RWPE2 (cell line): ENCODE measurements around the gene RABGAP1L.

Source experiments
- ATAC-seq: fragments of 200-7000 bp; cut with Tn5 transposase; 3 replicates; pipeline ENCODE4 v1.9.1; 2021; ENCODE audit warnings: low read depth
- DNase-seq: peaks from one replicate; pipeline ENCODE4 v3.0.0-alpha.2; 2020; ENCODE audit warnings: low spot score
- H3K27ac ChIP-seq: fragments of 450-650 bp; 2 replicates; pipeline ENCODE4 v1.5.1; 2017; ENCODE audit warnings: mild to moderate bottlenecking; ENCODE audit not compliant: poor library complexity, severe bottlenecking
- H3K27me3 ChIP-seq: fragments of 250-450 bp; sonication (Bioruptor Pico); 2 replicates; pipeline ENCODE4 v1.5.1; 2021; ENCODE audit warnings: mild to moderate bottlenecking, moderate library complexity; ENCODE audit not compliant: insufficient read depth, poor library complexity, severe bottlenecking
- H3K36me3 ChIP-seq: fragments of 250-450 bp; sonication (Bioruptor Pico); 2 replicates; pipeline ENCODE4 v1.5.1; 2020; ENCODE audit warnings: low read depth, mild to moderate bottlenecking, moderate library complexity
- H3K4me1 ChIP-seq: fragments of 250-450 bp; sonication (Bioruptor Pico); 2 replicates; pipeline ENCODE4 v1.5.1; 2021; ENCODE audit warnings: mild to moderate bottlenecking, moderate library complexity; ENCODE audit not compliant: insufficient read depth, poor library complexity, severe bottlenecking
- H3K4me3 ChIP-seq: fragments of 250-450 bp; sonication (Bioruptor Pico); 2 replicates; pipeline ENCODE4 v1.5.1; 2021; ENCODE audit warnings: mild to moderate bottlenecking, moderate library complexity; ENCODE audit not compliant: severe bottlenecking
- H3K9me3 ChIP-seq: fragments of 250-450 bp; sonication (Bioruptor Pico); 2 replicates; pipeline ENCODE4 v1.5.1; 2021; ENCODE audit warnings: mild to moderate bottlenecking, moderate library complexity; ENCODE audit not compliant: severe bottlenecking
- TF ChIP-seq, protein P1 (sequence below): fragments of 450-650 bp; IDR thresholded peaks from one replicate; pipeline ENCODE4 v1.5.1; 2017; ENCODE audit warnings: mild to moderate bottlenecking, moderate library complexity; ENCODE audit not compliant: poor library complexity, severe bottlenecking

RABGAP1L gene

DNA sequence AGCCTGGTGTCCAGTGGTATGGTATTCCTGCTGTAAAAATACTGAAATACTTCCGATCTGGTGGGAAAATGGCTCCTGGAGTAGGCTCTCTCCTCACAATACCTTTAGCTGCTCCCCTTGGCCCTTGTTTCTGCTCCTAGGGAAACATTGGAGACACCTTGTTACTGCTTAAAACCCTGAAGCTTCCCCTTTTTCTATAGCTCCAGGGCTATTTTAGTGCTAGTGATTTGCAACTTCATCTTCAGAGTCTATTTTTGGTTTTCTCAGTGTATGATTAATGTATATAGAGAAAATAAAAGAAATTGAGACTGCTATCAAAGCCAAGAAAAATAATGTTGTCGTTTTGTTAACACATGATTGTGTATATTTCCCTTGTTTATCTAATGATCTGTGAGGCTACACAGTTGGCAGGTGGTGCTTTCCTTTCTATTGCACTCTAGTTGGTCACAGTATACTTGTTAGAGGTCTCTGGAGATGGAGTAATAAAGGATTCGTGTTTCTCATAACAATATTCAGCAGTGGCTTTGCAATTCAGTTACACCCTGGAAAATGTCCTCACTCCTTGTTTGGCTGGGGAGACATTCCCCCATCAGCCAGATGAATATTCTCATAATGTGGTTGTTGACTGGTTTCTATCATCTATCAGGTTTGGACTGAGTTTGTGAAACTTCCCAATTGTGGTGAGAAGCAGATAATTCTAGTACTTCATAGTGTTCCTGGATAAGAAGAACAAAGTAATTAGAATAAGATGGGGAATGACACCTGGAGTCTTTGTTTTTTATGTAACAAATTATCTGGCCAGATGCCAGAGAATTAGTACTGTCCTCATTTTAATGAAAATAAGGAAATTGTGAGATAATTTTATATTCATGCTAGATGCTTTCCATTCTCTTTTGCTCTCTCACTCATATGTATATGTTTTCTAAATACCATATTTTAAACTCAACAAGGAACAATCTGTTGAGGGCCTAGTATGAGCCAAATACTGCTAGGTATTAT is 795.6 kb downstream of the RABGAP1L start:
- H3K9me3 ChIP-seq, result no peaks in the 10 kb centered on the region
- H3K4me3 ChIP-seq, result no peak overlapping the region
- no peak for ATAC-seq
- DNase-seq, result no peak
- no peaks in the 10 kb centered on the region for H3K4me1 ChIP-seq
- no peaks in the 10 kb centered on the region for H3K36me3 ChIP-seq
- H3K27ac ChIP-seq, result no peak overlapping the region
- no peaks in the 10 kb centered on the region for H3K27me3 ChIP-seq
- TF ChIP-seq, protein P1, sequence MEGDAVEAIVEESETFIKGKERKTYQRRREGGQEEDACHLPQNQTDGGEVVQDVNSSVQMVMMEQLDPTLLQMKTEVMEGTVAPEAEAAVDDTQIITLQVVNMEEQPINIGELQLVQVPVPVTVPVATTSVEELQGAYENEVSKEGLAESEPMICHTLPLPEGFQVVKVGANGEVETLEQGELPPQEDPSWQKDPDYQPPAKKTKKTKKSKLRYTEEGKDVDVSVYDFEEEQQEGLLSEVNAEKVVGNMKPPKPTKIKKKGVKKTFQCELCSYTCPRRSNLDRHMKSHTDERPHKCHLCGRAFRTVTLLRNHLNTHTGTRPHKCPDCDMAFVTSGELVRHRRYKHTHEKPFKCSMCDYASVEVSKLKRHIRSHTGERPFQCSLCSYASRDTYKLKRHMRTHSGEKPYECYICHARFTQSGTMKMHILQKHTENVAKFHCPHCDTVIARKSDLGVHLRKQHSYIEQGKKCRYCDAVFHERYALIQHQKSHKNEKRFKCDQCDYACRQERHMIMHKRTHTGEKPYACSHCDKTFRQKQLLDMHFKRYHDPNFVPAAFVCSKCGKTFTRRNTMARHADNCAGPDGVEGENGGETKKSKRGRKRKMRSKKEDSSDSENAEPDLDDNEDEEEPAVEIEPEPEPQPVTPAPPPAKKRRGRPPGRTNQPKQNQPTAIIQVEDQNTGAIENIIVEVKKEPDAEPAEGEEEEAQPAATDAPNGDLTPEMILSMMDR, result no peak

DNA sequence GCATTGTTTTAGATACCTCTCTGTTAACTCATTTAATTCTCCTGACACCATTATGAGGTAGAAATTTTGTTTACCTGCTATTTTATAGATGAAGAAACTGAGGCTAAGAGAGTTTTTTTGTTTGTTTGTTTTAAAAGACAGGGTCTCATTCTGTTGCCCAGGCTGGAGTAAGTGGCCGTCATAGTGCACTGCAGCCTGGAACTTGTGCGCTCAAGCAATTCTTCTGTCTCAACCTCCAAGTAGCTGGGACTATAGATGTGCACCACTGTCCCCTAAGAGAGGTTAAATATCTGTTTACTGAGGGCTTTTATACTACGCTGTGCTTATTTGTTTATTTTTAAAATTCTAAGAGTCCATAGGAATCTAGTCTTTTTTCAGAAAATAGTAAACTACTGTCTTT is 796.8 kb downstream of the RABGAP1L start:
- DNase-seq, result no peak
- H3K36me3 ChIP-seq, result no peaks in the 10 kb centered on the region
- no peak overlapping the region for H3K4me3 ChIP-seq
- ATAC-seq, result no peak
- H3K9me3 ChIP-seq, result no peaks in the 10 kb centered on the region
- no peaks in the 10 kb centered on the region for H3K27me3 ChIP-seq
- TF ChIP-seq, protein P1, result no peak
- no peaks in the 10 kb centered on the region for H3K4me1 ChIP-seq
- no peak overlapping the region for H3K27ac ChIP-seq

DNA sequence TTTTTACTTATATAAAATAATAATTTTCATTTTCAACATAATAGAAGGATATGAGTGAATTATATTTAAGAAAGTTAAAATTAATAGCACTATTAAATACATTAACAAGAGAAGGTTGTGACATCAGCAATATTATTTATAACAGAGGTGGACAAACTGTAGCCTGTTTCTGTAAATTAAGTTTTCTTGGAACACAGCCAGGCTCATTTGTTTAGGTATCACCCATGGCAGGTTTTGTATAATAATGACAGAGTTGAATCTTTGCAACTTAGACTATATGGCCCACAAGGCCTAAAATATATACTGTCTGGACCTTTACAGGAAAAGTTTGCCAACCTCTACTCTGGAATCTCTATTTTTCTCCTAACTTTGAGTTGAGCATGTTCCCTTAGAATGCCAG is 797.7 kb downstream of the RABGAP1L start:
- Histone ChIP-seq H3K4me3 (no peak overlapping the region), H3K36me3 (no peaks in the 10 kb centered on the region), H3K4me1 (no peaks in the 10 kb centered on the region), H3K27me3 (no peaks in the 10 kb centered on the region), H3K27ac (no peak overlapping the region), H3K9me3 (no peaks in the 10 kb centered on the region)
- DNase-seq (no peak), ATAC-seq (no peak)
- TF ChIP-seq, protein P1, result no peak

DNA sequence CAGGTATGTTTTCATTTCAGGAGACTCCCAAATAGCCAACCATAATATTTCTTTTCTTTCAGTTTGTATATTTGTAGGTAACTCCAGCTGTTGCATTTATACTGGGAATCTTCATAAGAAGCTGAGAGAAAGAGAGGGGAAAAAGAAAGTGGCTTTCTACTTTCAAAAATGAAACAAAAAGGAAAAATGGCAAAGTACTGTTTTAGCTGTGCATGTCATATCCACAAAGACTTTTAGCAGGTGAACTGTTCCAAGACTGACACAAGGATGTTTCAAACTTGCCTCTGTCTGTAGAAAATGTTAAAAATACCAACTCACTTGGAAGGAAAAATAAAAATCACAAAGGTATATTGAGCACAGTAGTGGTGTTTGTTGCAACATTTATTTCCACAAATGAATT is 798.5 kb downstream of the RABGAP1L start:
- TF ChIP-seq, protein P1, result no peak
- Histone ChIP-seq H3K9me3 (no peaks in the 10 kb centered on the region), H3K27me3 (no peaks in the 10 kb centered on the region), H3K4me3 (no peak overlapping the region), H3K27ac (no peak overlapping the region), H3K4me1 (no peaks in the 10 kb centered on the region), H3K36me3 (no peaks in the 10 kb centered on the region)
- ATAC-seq, result no peak
- DNase-seq, result no peak

DNA sequence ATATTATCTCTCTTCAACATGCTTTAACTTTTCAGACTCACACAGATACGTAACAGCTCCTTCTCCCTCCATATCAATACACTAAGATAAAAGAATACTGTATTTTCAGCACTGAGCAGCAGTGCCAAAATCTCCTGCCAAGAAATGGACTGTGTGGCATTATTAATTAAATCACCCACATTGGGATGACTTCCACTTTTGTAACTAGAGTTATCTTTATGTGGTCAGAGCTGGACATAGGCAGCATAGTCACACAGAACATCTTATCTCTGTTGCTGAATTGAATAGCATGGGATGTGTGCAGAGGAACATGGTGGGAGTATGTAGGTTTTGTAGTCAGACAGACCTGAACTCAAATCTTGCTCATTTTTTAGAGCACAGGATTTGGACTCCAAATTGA is 799.1 kb downstream of the RABGAP1L start:
- Histone ChIP-seq H3K27ac (no peak overlapping the region), H3K9me3 (no peaks in the 10 kb centered on the region), H3K4me1 (no peaks in the 10 kb centered on the region), H3K4me3 (no peak overlapping the region), H3K27me3 (no peaks in the 10 kb centered on the region), H3K36me3 (no peaks in the 10 kb centered on the region)
- TF ChIP-seq, protein P1, result no peak
- DNase-seq (no peak), ATAC-seq (no peak)
